H9 (cell line): ENCODE measurements around the gene CHRDL1. TPM values are rescaled to one million over a fixed set of nuclear protein-coding genes. Genes with fewer than 3 reads are reported as not detected.

Experiments
- DNase-seq: peaks from one replicate; pipeline ENCODE4 v3.0.0-alpha.2; 2017
- H2AFZ ChIP-seq: one replicate; pipeline ENCODE4 v1.6.1; 2013; ENCODE audit warnings: mild to moderate bottlenecking, low read length, control low read depth, moderate library complexity
- H2AK5ac ChIP-seq: 2 replicates; pipeline ENCODE4 v1.6.1; 2013; ENCODE audit warnings: low read length, control low read depth, mixed read lengths; ENCODE audit not compliant: insufficient read length
- H2BK120ac ChIP-seq: one replicate; pipeline ENCODE4 v1.6.1; 2013; ENCODE audit warnings: low read depth, mild to moderate bottlenecking, low read length, control low read depth, inconsistent platforms; ENCODE audit not compliant: poor library complexity, severe bottlenecking
- H2BK12ac ChIP-seq: 2 replicates; pipeline ENCODE4 v1.6.1; 2013; ENCODE audit warnings: low read length, control low read depth, mixed read lengths, low read depth; ENCODE audit not compliant: insufficient read length
- H2BK15ac ChIP-seq: 2 replicates; pipeline ENCODE4 v1.6.1; 2013; ENCODE audit warnings: low read depth, low read length, control low read depth
- H2BK20ac ChIP-seq: one replicate; pipeline ENCODE4 v1.6.1; 2013; ENCODE audit warnings: low read depth, mild to moderate bottlenecking, low read length, control low read depth, inconsistent platforms; ENCODE audit not compliant: poor library complexity, severe bottlenecking
- H2BK5ac ChIP-seq: 2 replicates; pipeline ENCODE4 v1.6.1; 2013; ENCODE audit warnings: low read length, control low read depth, mixed read lengths; ENCODE audit not compliant: insufficient read length
- H3K14ac ChIP-seq: 2 replicates; pipeline ENCODE4 v1.6.1; 2013; ENCODE audit warnings: low read length, control low read depth; ENCODE audit not compliant: insufficient read depth
- H3K18ac ChIP-seq: 2 replicates; pipeline ENCODE4 v1.6.1; 2013; ENCODE audit warnings: low read depth, mild to moderate bottlenecking, mixed read lengths, low read length, control low read depth; ENCODE audit not compliant: insufficient read length
- H3K23ac ChIP-seq: 2 replicates; pipeline ENCODE4 v1.6.1; 2013; ENCODE audit warnings: low read length, control low read depth, mixed read lengths, low read depth; ENCODE audit not compliant: insufficient read length
- H3K23me2 ChIP-seq: 2 replicates; pipeline ENCODE4 v1.6.1; 2013; ENCODE audit warnings: low read depth, mild to moderate bottlenecking, mixed read lengths, low read length, control low read depth; ENCODE audit not compliant: insufficient read length, poor library complexity, severe bottlenecking
- H3K27ac ChIP-seq: 2 replicates; pipeline ENCODE4 v1.5.1; 2013; ENCODE audit warnings: low read length, control low read depth, mixed read lengths, low read depth; ENCODE audit not compliant: insufficient read length
- H3K27me3 ChIP-seq: 2 replicates; pipeline ENCODE4 v1.6.1; 2013; ENCODE audit warnings: low read length, control low read depth, inconsistent platforms; ENCODE audit not compliant: insufficient read depth
- H3K4ac ChIP-seq: 2 replicates; pipeline ENCODE4 v1.6.1; 2013; ENCODE audit warnings: low read depth, mild to moderate bottlenecking, control low read depth, inconsistent platforms, low read length, moderate library complexity
- H3K4me1 ChIP-seq: 2 replicates; pipeline ENCODE4 v1.6.1; 2013; ENCODE audit warnings: low read length, control low read depth, inconsistent platforms; ENCODE audit not compliant: insufficient read depth
- H3K4me2 ChIP-seq: 2 replicates; pipeline ENCODE4 v1.6.1; 2013; ENCODE audit warnings: low read length, control low read depth, mixed read lengths; ENCODE audit not compliant: insufficient read length, insufficient read depth
- H3K56ac ChIP-seq: 2 replicates; pipeline ENCODE4 v1.6.1; 2013; ENCODE audit warnings: low read depth, mild to moderate bottlenecking, mixed read lengths, low read length, control low read depth; ENCODE audit not compliant: insufficient read length
- H3K79me1 ChIP-seq: 2 replicates; pipeline ENCODE4 v1.6.1; 2013; ENCODE audit warnings: low read depth, mild to moderate bottlenecking, moderate library complexity, low read length, control low read depth, inconsistent platforms; ENCODE audit not compliant: insufficient read depth, poor library complexity, severe bottlenecking
- H3K79me2 ChIP-seq: 2 replicates; pipeline ENCODE4 v1.6.1; 2013; ENCODE audit warnings: low read length, control low read depth, inconsistent platforms; ENCODE audit not compliant: insufficient read depth
- H3K9ac ChIP-seq: 2 replicates; pipeline ENCODE4 v1.6.1; 2013; ENCODE audit warnings: low read length, control low read depth, mixed read lengths; ENCODE audit not compliant: insufficient read length; ENCODE audit errors: extremely low read depth
- H3K9me3 ChIP-seq: one replicate; pipeline ENCODE4 v1.6.1; 2013; ENCODE audit warnings: low read depth, low read length, inconsistent platforms; ENCODE audit not compliant: control insufficient read depth
- H3T11ph ChIP-seq: one replicate; pipeline ENCODE4 v1.6.1; 2013; ENCODE audit warnings: mild to moderate bottlenecking, low read length, control low read depth, inconsistent platforms
- H4K20me1 ChIP-seq: one replicate; pipeline ENCODE4 v1.6.1; 2013; ENCODE audit not compliant: control insufficient read depth, insufficient read length, insufficient read depth
- H4K5ac ChIP-seq: 2 replicates; pipeline ENCODE4 v1.6.1; 2013; ENCODE audit warnings: low read depth, mild to moderate bottlenecking, mixed read lengths, low read length, control low read depth; ENCODE audit not compliant: insufficient read length
- H4K8ac ChIP-seq: replicated peaks from 2 replicates; pipeline ENCODE4 v1.6.1; 2013; ENCODE audit warnings: low read length, control low read depth, mixed read lengths, low read depth; ENCODE audit not compliant: insufficient read length
- H4K91ac ChIP-seq: 2 replicates; pipeline ENCODE4 v1.6.1; 2013; ENCODE audit warnings: low read depth, mild to moderate bottlenecking, moderate library complexity, mixed read lengths, low read length, control low read depth; ENCODE audit not compliant: insufficient read length
- H3K27ac Mint-ChIP-seq, 3 experiments: 2 replicates in 2 of 3; 3 replicates in 1 of 3; pipeline ENCODE4 v1.8.0; 2020 to 2021; ENCODE audit warnings: mixed read lengths in 3 of 3, mild to moderate bottlenecking in 1 of 3, moderate library complexity in 1 of 3
- H3K27me3 Mint-ChIP-seq: 2 replicates; pipeline ENCODE4 v1.8.0; 2021; ENCODE audit warnings: low read depth, mild to moderate bottlenecking, moderate library complexity, mixed read lengths
- H3K36me3 Mint-ChIP-seq, 3 experiments: 2 replicates in 2 of 3; 3 replicates in 1 of 3; pipeline ENCODE4 v1.8.0; 2020 to 2021; ENCODE audit warnings: low read depth in 3 of 3, mixed read lengths in 3 of 3; ENCODE audit not compliant: insufficient read depth in 1 of 3
- H3K4me1 Mint-ChIP-seq, 2 experiments: 2 replicates each; pipeline ENCODE4 v1.8.0; 2020; ENCODE audit warnings: mixed read lengths in 2 of 2
- H3K4me3 Mint-ChIP-seq, 2 experiments: 2 replicates in 1 of 2; 3 replicates in 1 of 2; pipeline ENCODE4 v1.8.0; 2020 to 2021; ENCODE audit warnings: mild to moderate bottlenecking in 2 of 2, mixed read lengths in 2 of 2, moderate library complexity in 1 of 2
- H3K9me3 Mint-ChIP-seq, 2 experiments: 2 replicates in 1 of 2; 3 replicates in 1 of 2; pipeline ENCODE4 v1.8.0; 2020; ENCODE audit warnings: mild to moderate bottlenecking in 2 of 2, mixed read lengths in 2 of 2, moderate library complexity in 1 of 2
- WGBS: extraction: QIAGEN DNeasy Blood & Tissue Kit; methylation state at CpG from one replicate; pipeline ENCODE4 v1.1.7; 2013; ENCODE audit warnings: missing lambda C conversion rate, low lambda C conversion rate, mixed read lengths; ENCODE audit not compliant: insufficient read length; ENCODE audit errors: extremely low coverage; 5-methylcytosine and 5-hydroxymethylcytosine counted together
- total RNA-seq: library from RNA; stranded (reverse); gene quantifications from 2 replicates; pipeline ENCODE4 v1.2.1, GENCODE V29; 2021
- TF ChIP-seq, protein P1 (sequence below): fragments of 200-600 bp; sonication (generic); conservative IDR thresholded peaks from 3 replicates; pipeline ENCODE4 v1.8.0; 2021; ENCODE audit warnings: antibody characterized with exemption, mild to moderate bottlenecking

Gene CHRDL1
- total RNA-seq, 1 experiment from 2014 or later: 11.8 TPM

DNA sequence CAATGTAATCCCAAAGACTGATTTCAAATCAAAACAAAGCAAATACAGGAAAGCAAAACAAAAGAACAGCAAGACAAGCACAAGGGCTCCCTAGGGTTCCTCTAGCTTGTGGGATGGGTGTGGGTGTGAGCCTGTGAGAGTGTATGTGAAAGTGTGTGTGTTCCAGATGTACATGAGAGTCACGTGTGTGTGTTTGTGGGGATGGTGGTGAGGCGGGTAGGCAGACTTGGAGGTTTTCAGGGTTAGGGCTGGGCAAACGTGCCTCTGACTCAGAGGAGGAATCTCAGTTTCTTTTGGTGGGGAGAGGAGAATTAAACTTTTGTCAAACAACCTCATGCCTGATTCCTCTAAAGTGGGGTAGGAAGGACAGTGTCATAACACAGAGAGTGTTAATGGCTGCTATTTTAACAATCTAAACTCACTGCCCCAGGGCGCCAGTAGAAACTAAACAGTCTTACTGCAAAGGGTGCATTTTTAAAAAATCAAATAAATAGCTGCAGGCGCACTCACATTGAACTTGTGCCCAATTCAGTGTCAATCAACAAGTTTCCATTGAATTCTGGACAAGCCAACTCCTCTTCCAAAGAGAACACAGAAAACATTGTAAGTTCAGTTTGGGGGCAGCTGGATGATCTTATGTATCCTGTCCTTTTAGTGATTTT is 51.8 kb downstream of the CHRDL1 start:
- DNase-seq: no peak
- no peak overlapping the region for H3T11ph ChIP-seq
- no peak overlapping the region for H2AFZ ChIP-seq
- no peak overlapping the region for H2BK5ac ChIP-seq
- H3K18ac ChIP-seq: no peak overlapping the region
- no peaks in the 10 kb centered on the region for H3K27me3 ChIP-seq
- H2BK120ac ChIP-seq: no peak overlapping the region
- H4K20me1 ChIP-seq: no peaks in the 10 kb centered on the region
- H3K79me2 ChIP-seq: no peaks in the 10 kb centered on the region
- H3K79me1 ChIP-seq: no peaks in the 10 kb centered on the region
- no peaks in the 10 kb centered on the region; the same call in 1 of the 2 replicates for H3K4me1 ChIP-seq
- TF ChIP-seq, protein P1, sequence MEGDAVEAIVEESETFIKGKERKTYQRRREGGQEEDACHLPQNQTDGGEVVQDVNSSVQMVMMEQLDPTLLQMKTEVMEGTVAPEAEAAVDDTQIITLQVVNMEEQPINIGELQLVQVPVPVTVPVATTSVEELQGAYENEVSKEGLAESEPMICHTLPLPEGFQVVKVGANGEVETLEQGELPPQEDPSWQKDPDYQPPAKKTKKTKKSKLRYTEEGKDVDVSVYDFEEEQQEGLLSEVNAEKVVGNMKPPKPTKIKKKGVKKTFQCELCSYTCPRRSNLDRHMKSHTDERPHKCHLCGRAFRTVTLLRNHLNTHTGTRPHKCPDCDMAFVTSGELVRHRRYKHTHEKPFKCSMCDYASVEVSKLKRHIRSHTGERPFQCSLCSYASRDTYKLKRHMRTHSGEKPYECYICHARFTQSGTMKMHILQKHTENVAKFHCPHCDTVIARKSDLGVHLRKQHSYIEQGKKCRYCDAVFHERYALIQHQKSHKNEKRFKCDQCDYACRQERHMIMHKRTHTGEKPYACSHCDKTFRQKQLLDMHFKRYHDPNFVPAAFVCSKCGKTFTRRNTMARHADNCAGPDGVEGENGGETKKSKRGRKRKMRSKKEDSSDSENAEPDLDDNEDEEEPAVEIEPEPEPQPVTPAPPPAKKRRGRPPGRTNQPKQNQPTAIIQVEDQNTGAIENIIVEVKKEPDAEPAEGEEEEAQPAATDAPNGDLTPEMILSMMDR: no peak
- H3K4ac ChIP-seq: no peak overlapping the region
- H4K5ac ChIP-seq: no peak overlapping the region
- no peak overlapping the region for H4K8ac ChIP-seq
- no peaks in the 10 kb centered on the region for H3K23me2 ChIP-seq
- no peak overlapping the region for H2AK5ac ChIP-seq
- peaks cover 14 to 15% of the 10 kb centered on the region in 2 experiments for H3K4me1 Mint-ChIP-seq
- no CpG with 5 or more reads among the region's 5 CpGs for WGBS
- H3K9ac ChIP-seq: no peak overlapping the region
- no peaks in the 10 kb centered on the region for H3K9me3 Mint-ChIP-seq
- no peak overlapping the region for H3K4me3 Mint-ChIP-seq
- no peaks in the 10 kb centered on the region for H3K9me3 ChIP-seq
- H2BK15ac ChIP-seq: no peak overlapping the region
- H3K14ac ChIP-seq: no peak overlapping the region
- no peaks in the 10 kb centered on the region for H3K27me3 Mint-ChIP-seq
- H3K27ac Mint-ChIP-seq: peak overlapping the region; percentile 15 to 69 (median 25); a peak in 4 of 7 replicates
- no peak overlapping the region for H3K23ac ChIP-seq
- no peak overlapping the region for H2BK12ac ChIP-seq
- no peak overlapping the region for H4K91ac ChIP-seq
- H3K27ac ChIP-seq: no peak overlapping the region
- no peak overlapping the region for H2BK20ac ChIP-seq
- no peak overlapping the region for H3K4me2 ChIP-seq
- H3K36me3 Mint-ChIP-seq: no peaks in the 10 kb centered on the region; a peak in 1 of 7 replicates
- H3K56ac ChIP-seq: no peak overlapping the region
